Testis (tissue), 2 donors: ENCODE results near the gene FBXL14.

Source experiments
- POLR2A ChIP-seq: fragments of 450-650 bp; IDR thresholded peaks from one replicate; pipeline ENCODE4 v1.6.1; 2017; ENCODE audit warnings: antibody characterized with exemption, mild to moderate bottlenecking, moderate library complexity
- TF ChIP-seq, protein P1 (sequence below), 3 experiments: fragments of 450-650 bp in 2 of 3; fragments of 200-600 bp in 1 of 3; sonication (generic) in 1 of 3; IDR thresholded peaks; one replicate each; pipeline ENCODE4 v1.5.1; 2016 to 2019; ENCODE audit warnings: antibody characterized with exemption in 3 of 3, mild to moderate bottlenecking in 2 of 3, moderate library complexity in 1 of 3

DNA sequence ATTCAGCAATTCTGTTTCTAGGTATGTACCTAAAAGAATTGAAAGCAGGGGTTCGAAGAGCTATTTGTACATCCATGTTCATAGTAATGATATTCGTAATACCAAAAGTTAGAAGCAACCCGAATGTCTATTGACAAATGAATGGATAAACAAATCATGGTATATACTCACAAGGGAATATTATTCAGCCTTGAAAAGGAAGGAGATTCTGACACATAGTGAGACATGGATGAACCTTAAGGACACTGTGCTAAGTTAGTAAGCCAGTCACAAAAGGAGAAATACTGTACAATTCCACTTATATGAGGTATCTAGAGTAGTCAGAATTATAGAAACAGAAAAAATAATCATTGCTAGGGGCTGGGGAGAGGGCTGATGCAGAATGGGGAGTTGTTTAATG is 4.4 kb upstream of the FBXL14 start:
- TF ChIP-seq, protein P1, sequence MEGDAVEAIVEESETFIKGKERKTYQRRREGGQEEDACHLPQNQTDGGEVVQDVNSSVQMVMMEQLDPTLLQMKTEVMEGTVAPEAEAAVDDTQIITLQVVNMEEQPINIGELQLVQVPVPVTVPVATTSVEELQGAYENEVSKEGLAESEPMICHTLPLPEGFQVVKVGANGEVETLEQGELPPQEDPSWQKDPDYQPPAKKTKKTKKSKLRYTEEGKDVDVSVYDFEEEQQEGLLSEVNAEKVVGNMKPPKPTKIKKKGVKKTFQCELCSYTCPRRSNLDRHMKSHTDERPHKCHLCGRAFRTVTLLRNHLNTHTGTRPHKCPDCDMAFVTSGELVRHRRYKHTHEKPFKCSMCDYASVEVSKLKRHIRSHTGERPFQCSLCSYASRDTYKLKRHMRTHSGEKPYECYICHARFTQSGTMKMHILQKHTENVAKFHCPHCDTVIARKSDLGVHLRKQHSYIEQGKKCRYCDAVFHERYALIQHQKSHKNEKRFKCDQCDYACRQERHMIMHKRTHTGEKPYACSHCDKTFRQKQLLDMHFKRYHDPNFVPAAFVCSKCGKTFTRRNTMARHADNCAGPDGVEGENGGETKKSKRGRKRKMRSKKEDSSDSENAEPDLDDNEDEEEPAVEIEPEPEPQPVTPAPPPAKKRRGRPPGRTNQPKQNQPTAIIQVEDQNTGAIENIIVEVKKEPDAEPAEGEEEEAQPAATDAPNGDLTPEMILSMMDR (IDR thresholded peaks at IDR 0.05) = no peak
- TF ChIP-seq POLR2A = no peak
